Lung (tissue), 13 donors: ENCODE measurements around the gene SOX18. TPM values are rescaled to one million over a fixed set of nuclear protein-coding genes. Genes with fewer than 3 reads are reported as not detected.

Experiments
- ATAC-seq: fragments of 200-7000 bp; cut with Tn5 transposase; one replicate; pipeline ENCODE4 v1.9.1; 2020; ENCODE audit warnings: moderate number of reproducible peaks; ENCODE audit not compliant: insufficient read depth, low FRiP score
- DNase-seq, 3 donors: peaks; one replicate each; pipeline ENCODE4 v3.0.0-alpha.2; 2013 to 2017
- H3K27ac ChIP-seq, 2 donors: one replicate each; pipeline ENCODE4 v1.5.1; 2013; ENCODE audit warnings: mild to moderate bottlenecking in 2 of 2, moderate library complexity in 2 of 2, control low read depth in 1 of 2, inconsistent platforms in 1 of 2, low read depth in 1 of 2, low read length in 1 of 2
- H3K27me3 ChIP-seq, 3 donors: one replicate each; pipeline ENCODE4 v1.5.1; 2013; ENCODE audit warnings: low read length in 2 of 3; ENCODE audit not compliant: control insufficient read depth in 3 of 3, insufficient read depth in 3 of 3
- H3K36me3 ChIP-seq, 4 donors: one replicate each; pipeline ENCODE4 v1.5.1; 2013; ENCODE audit warnings: low read length in 4 of 4, mild to moderate bottlenecking in 1 of 4, moderate library complexity in 1 of 4; ENCODE audit not compliant: control insufficient read depth in 4 of 4, insufficient read depth in 4 of 4
- H3K4me1 ChIP-seq, 5 donors: one replicate each; pipeline ENCODE4 v1.5.1; 2013; ENCODE audit warnings: low read length in 5 of 5, mild to moderate bottlenecking in 2 of 5, moderate library complexity in 1 of 5; ENCODE audit not compliant: control insufficient read depth in 5 of 5, insufficient read depth in 5 of 5
- H3K4me3 ChIP-seq: one replicate; pipeline ENCODE4 v1.5.1; 2013; ENCODE audit warnings: mild to moderate bottlenecking, control low read depth, moderate library complexity
- H3K9ac ChIP-seq, 2 donors: one replicate each; pipeline ENCODE4 v1.5.1; 2013; ENCODE audit warnings: low read length in 2 of 2, control low read depth in 1 of 2; ENCODE audit not compliant: insufficient read depth in 1 of 2
- H3K9me3 ChIP-seq, 4 donors: one replicate each; pipeline ENCODE4 v1.5.1; 2013; ENCODE audit warnings: low read length in 3 of 4, mild to moderate bottlenecking in 1 of 4, moderate library complexity in 1 of 4; ENCODE audit not compliant: control insufficient read depth in 4 of 4, insufficient read depth in 3 of 4
- CTCF ChIP-seq: IDR thresholded peaks from 2 replicates; pipeline ENCODE4 v1.5.1; 2012; ENCODE audit warnings: mild to moderate bottlenecking; ENCODE audit errors: control extremely low read depth, extremely low read depth
- WGBS, 2 donors: extraction: QIAGEN DNeasy Blood & Tissue Kit; methylation state at CpG; one replicate each; pipeline ENCODE4 v1.1.7; 2013; 5-methylcytosine and 5-hydroxymethylcytosine counted together
- polyA plus RNA-seq, 2 donors: library from polyadenylated mRNA; stranded (reverse); fragments of 200-250 nt; gene quantifications; one replicate each; pipeline ENCODE4 v1.2.1, GENCODE V29; 2013
- small RNA-seq: library from RNA; depleted of rRNA; stranded (forward); fragments of <200 nt; gene quantifications from one replicate; pipeline ENCODE3, GENCODE V24; 2014; ENCODE audit warnings: low replicate concordance
- total RNA-seq, 2 donors: library from RNA; depleted of rRNA in 1 of 2; stranded (reverse); fragments of >200 nt in 1 of 2; gene quantifications; one replicate each; pipeline ENCODE4 v1.2.1, GENCODE V29; 2014 to 2021
- donor health status: control.
- donor health status: control.
- donor health status: Bipolar disorder and iron deficiency.
- donor health status: healthy.
- donor health status: DM: yes; HTN: yes; CAD: no.

Gene SOX18
- total and polyA plus RNA-seq, 4 donors, result 12.1 to 52.2 (median 29.3) TPM

- DNase-seq, result no peak
- no peak overlapping the region for H3K9ac ChIP-seq
- no peak overlapping the region for H3K4me3 ChIP-seq
- no peak for TF ChIP-seq CTCF
- no peak overlapping the region for H3K27ac ChIP-seq
- 61 to 81% methylated on average over 7 of the region's 7 CpGs for WGBS, 2 donors
- no peaks in the 10 kb centered on the region for H3K27me3 ChIP-seq
- no peak for ATAC-seq
- H3K9me3 ChIP-seq, result no peaks in the 10 kb centered on the region
- no peaks in the 10 kb centered on the region for H3K4me1 ChIP-seq
- H3K36me3 ChIP-seq, result peaks cover 23 to 62% (median 33%) of the 10 kb centered on the region in 4 donors
Measured at GRCh38 chr20:64003960-64004725, 45.3 kb downstream of the SOX18 start.

- Histone ChIP-seq H3K27ac (no peak overlapping the region), H3K9ac (no peak overlapping the region), H3K27me3 (no peaks in the 10 kb centered on the region), H3K4me1 (no peaks in the 10 kb centered on the region), H3K4me3 (no peak overlapping the region), H3K9me3 (no peaks in the 10 kb centered on the region), H3K36me3 (peaks cover 28 to 63% (median 32%) of the 10 kb centered on the region in 4 donors)
- ATAC-seq, result no peak
- 83 to 87% methylated on average over 11 of the region's 11 CpGs for WGBS, 2 donors
- no peak for DNase-seq
- TF ChIP-seq CTCF, result no peak
Measured at GRCh38 chr20:64001607-64002011, 47.8 kb downstream of the SOX18 start.

DNA sequence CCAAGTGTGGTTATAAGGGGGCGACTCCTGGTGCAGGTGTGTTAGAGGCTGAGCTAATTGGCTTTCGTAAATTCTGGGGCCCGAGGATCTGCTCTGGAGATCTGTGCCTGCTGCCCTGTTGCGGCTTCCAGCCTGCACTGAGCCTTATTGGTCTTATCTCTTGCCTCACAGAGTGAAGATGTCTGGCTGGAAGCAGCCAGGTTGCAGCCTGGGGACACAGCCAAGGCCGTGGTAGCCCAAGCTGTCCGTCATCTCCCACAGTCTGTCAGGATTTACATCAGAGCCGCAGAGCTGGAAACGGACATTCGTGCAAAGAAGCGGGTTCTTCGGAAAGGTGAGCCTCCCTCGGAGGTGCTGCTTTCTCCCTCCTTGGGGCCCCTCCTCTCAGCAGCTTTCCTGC lies 48.5 kb downstream of the SOX18 start:
- no peaks in the 10 kb centered on the region for H3K27me3 ChIP-seq
- DNase-seq (no peak), ATAC-seq (no peak)
- H3K36me3 ChIP-seq, result peaks cover 29 to 65% (median 34%) of the 10 kb centered on the region in 4 donors
- H3K4me1 ChIP-seq, result no peaks in the 10 kb centered on the region
- 95 to 97% methylated on average over 12 of the region's 12 CpGs for WGBS, 2 donors
- H3K27ac ChIP-seq, result no peak overlapping the region
- H3K9me3 ChIP-seq, result no peaks in the 10 kb centered on the region
- no peak overlapping the region for H3K9ac ChIP-seq
- no peak overlapping the region for H3K4me3 ChIP-seq
- TF ChIP-seq CTCF, result no peak

Small RNA genes lying within 50 kb of the gene (small RNA-seq; reads per million reads assigned to genes)
- gene AL355803.1 (not detected), gene MIR6813 (not detected)

Other genes starting within 250 kb of the SOX18 start
- 10 to 100 TPM; 10.8 to 15.3 TPM for gene ZBTB46, start 218.4 kb downstream of the SOX18 start, total RNA-seq
- 1 to 10 TPM; 3.4 to 4.4 TPM for gene ZBTB46, start 218.4 kb downstream of the SOX18 start, polyA plus RNA-seq
- not detected for gene ABHD16B, start 188.1 kb downstream of the SOX18 start, total RNA-seq
- gene ABHD16B, start 188.1 kb downstream of the SOX18 start, polyA plus RNA-seq, result 1 to 10 TPM in 1 of 2 donors, under 1 TPM in 1; 0.89 to 1.5 TPM
- 10 to 100 TPM; 66.2 to 92.4 TPM for gene TPD52L2, start 184.4 kb downstream of the SOX18 start, total RNA-seq
- 100 to 1,000 TPM in 1 of 2 donors, 10 to 100 TPM in 1; 66.2 to 130 TPM for gene TPD52L2, start 184.4 kb downstream of the SOX18 start, polyA plus RNA-seq
- gene DNAJC5, start 154.5 kb downstream of the SOX18 start, total RNA-seq, result 10 to 100 TPM; 25.1 to 64.5 TPM
- gene DNAJC5, start 154.5 kb downstream of the SOX18 start, polyA plus RNA-seq, result 10 to 100 TPM; 26.5 to 48.2 TPM
- gene UCKL1, start 93.2 kb downstream of the SOX18 start, total RNA-seq, result 10 to 100 TPM; 33.6 to 42.7 TPM
- 10 to 100 TPM; 34.8 to 37.5 TPM for gene UCKL1, start 93.2 kb downstream of the SOX18 start, polyA plus RNA-seq
- gene ZNF512B, start 79.7 kb downstream of the SOX18 start, total RNA-seq, result 10 to 100 TPM; 10.7 to 18.9 TPM
- gene ZNF512B, start 79.7 kb downstream of the SOX18 start, polyA plus RNA-seq, result 10 to 100 TPM in 1 of 2 donors, 1 to 10 TPM in 1; 8.7 to 13.0 TPM
- 1 to 10 TPM; 2.3 to 6.4 TPM for gene SAMD10, start 70.0 kb downstream of the SOX18 start, total RNA-seq
- 1 to 10 TPM; 4.7 to 6.8 TPM for gene SAMD10, start 70.0 kb downstream of the SOX18 start, polyA plus RNA-seq
- 10 to 100 TPM; 61.2 to 65.0 TPM for gene PRPF6, start 68.5 kb downstream of the SOX18 start, total RNA-seq
- gene PRPF6, start 68.5 kb downstream of the SOX18 start, polyA plus RNA-seq, result 10 to 100 TPM; 43.6 to 47.1 TPM
- 1 to 10 TPM; 1.3 to 2.0 TPM for gene C20orf204, start 13.5 kb downstream of the SOX18 start, total RNA-seq
- gene C20orf204, start 13.5 kb downstream of the SOX18 start, polyA plus RNA-seq, result under 1 TPM; 0.50 to 0.63 TPM
- gene TCEA2, start 13.6 kb upstream of the SOX18 start, total RNA-seq, result 10 to 100 TPM; 28.5 to 32.8 TPM
- gene TCEA2, start 13.6 kb upstream of the SOX18 start, polyA plus RNA-seq, result 10 to 100 TPM; 18.3 to 32.9 TPM
- 10 to 100 TPM; 15.1 to 50.7 TPM for gene RGS19, start 29.9 kb upstream of the SOX18 start, total RNA-seq
- gene RGS19, start 29.9 kb upstream of the SOX18 start, polyA plus RNA-seq, result 10 to 100 TPM; 19.5 to 99.0 TPM
- 1 to 10 TPM; 1.6 to 2.5 TPM for gene OPRL1, start 30.4 kb upstream of the SOX18 start, total RNA-seq
- 1 to 10 TPM in 1 of 2 donors, under 1 TPM in 1; 0.45 to 3.1 TPM for gene OPRL1, start 30.4 kb upstream of the SOX18 start, polyA plus RNA-seq
- under 1 TPM; 0.51 to 0.64 TPM for gene LKAAEAR1, start 34.8 kb upstream of the SOX18 start, total RNA-seq
- 1 to 10 TPM in 1 of 2 donors, under 1 TPM in 1; 0.65 to 2.3 TPM for gene LKAAEAR1, start 34.8 kb upstream of the SOX18 start, polyA plus RNA-seq
- gene NPBWR2, start 57.9 kb upstream of the SOX18 start, total RNA-seq, result not detected
- not detected for gene NPBWR2, start 57.9 kb upstream of the SOX18 start, polyA plus RNA-seq
- gene MYT1, start 114.8 kb upstream of the SOX18 start, total RNA-seq, result under 1 TPM in 1 of 2 donors, not detected in 1; 0.40 TPM
- gene MYT1, start 114.8 kb upstream of the SOX18 start, polyA plus RNA-seq, result under 1 TPM; 0.03 to 0.10 TPM
- gene PCMTD2, start 206.1 kb upstream of the SOX18 start, total RNA-seq, result 100 to 1,000 TPM in 1 of 2 donors, 10 to 100 TPM in 1; 27.5 to 123 TPM
- 10 to 100 TPM; 16.5 to 22.9 TPM for gene PCMTD2, start 206.1 kb upstream of the SOX18 start, polyA plus RNA-seq